Neural cell (in vitro differentiated cells): ENCODE results near the gene SIK3. TPM values are rescaled to one million over a fixed set of nuclear protein-coding genes. Genes with fewer than 3 reads are reported as not detected.

ENCODE experiments used
- H2AFZ ChIP-seq: fragments of 200-600, 300-800 bp; sonication (generic), shearing (Covaris generic); 2 replicates; pipeline ENCODE4 v1.6.0; 2014; ENCODE audit warnings: low read depth, mild to moderate bottlenecking, antibody characterized with exemption, low read length, moderate library complexity
- H3F3A ChIP-seq: fragments of 200-600 bp; shearing (Covaris generic); 2 replicates; pipeline ENCODE4 v1.6.1; 2016; ENCODE audit warnings: mild to moderate bottlenecking, moderate library complexity, mixed read lengths, antibody characterized with exemption, low read length; ENCODE audit not compliant: insufficient read depth, poor library complexity, severe bottlenecking
- H3K27ac ChIP-seq: fragments of 200-600, 300-800 bp; sonication (generic), shearing (Covaris generic); 2 replicates; pipeline ENCODE4 v1.5.1; 2014; ENCODE audit warnings: mild to moderate bottlenecking, low read length, moderate library complexity
- H3K27me3 ChIP-seq: fragments of 300-800, 200-600 bp; sonication (generic), shearing (Covaris generic); 2 replicates; pipeline ENCODE4 v1.6.0; 2014; ENCODE audit warnings: mild to moderate bottlenecking, low read depth, low read length, moderate library complexity; ENCODE audit not compliant: insufficient read depth
- H3K36me3 ChIP-seq: fragments of 300-800, 200-600 bp; sonication (generic), shearing (Covaris generic); 2 replicates; pipeline ENCODE4 v1.5.1; 2014; ENCODE audit warnings: mild to moderate bottlenecking, antibody characterized with exemption, low read length, moderate library complexity; ENCODE audit not compliant: insufficient read depth
- H3K4me2 ChIP-seq: fragments of 300-800, 200-600 bp; sonication (generic), shearing (Covaris generic); 2 replicates; pipeline ENCODE4 v1.6.0; 2014; ENCODE audit warnings: mild to moderate bottlenecking, low read length
- H3K4me3 ChIP-seq: fragments of 300-800, 200-600 bp; sonication (generic), shearing (Covaris generic); 2 replicates; pipeline ENCODE4 v1.5.1; 2014; ENCODE audit warnings: mild to moderate bottlenecking, low read length, moderate library complexity
- H3K79me2 ChIP-seq: fragments of 200-600 bp; shearing (Covaris generic); replicated peaks from 2 replicates; pipeline ENCODE4 v1.6.0; 2014; ENCODE audit warnings: mild to moderate bottlenecking, low read length, moderate library complexity; ENCODE audit not compliant: insufficient read depth
- H3K9ac ChIP-seq: fragments of 300-800, 200-600 bp; sonication (generic), shearing (Covaris generic); 2 replicates; pipeline ENCODE4 v1.6.1; 2016; ENCODE audit warnings: mild to moderate bottlenecking, low read length, mixed read lengths
- H3K9me2 ChIP-seq: fragments of 200-600 bp; shearing (Covaris generic); 2 replicates; pipeline ENCODE4 v1.6.1; 2016; ENCODE audit warnings: mild to moderate bottlenecking, low read length, mixed read lengths; ENCODE audit not compliant: insufficient read depth
- H3K9me3 ChIP-seq: fragments of 200-600, 300-800 bp; sonication (generic), shearing (Covaris generic); 2 replicates; pipeline ENCODE4 v1.6.1; 2016; ENCODE audit warnings: mild to moderate bottlenecking, mixed run types, low read length, moderate library complexity, mixed read lengths
- H4K20me1 ChIP-seq: fragments of 200-600 bp; shearing (Covaris generic); 2 replicates; pipeline ENCODE4 v1.6.1; 2016; ENCODE audit warnings: mild to moderate bottlenecking, mixed run types; ENCODE audit not compliant: insufficient read depth
- EP300 ChIP-seq: fragments of 450-650 bp; conservative IDR thresholded peaks from 2 replicates; pipeline ENCODE4 v1.6.1; 2014; ENCODE audit warnings: antibody characterized with exemption, mild to moderate bottlenecking, moderate library complexity; ENCODE audit not compliant: poor library complexity, severe bottlenecking
- EZH2 ChIP-seq: fragments of 200-600, 300-800 bp; shearing (Covaris generic), sonication (generic); IDR thresholded peaks from 2 replicates; pipeline ENCODE4 v1.6.1; 2014; ENCODE audit warnings: antibody characterized with exemption, low read length, borderline replicate concordance, mild to moderate bottlenecking; ENCODE audit not compliant: insufficient read depth, poor library complexity, severe bottlenecking
- MXI1 ChIP-seq: fragments of 450-650 bp; conservative IDR thresholded peaks from 2 replicates; pipeline ENCODE4 v1.6.1; 2014; ENCODE audit warnings: antibody characterized with exemption, mild to moderate bottlenecking; ENCODE audit not compliant: poor library complexity, severe bottlenecking
- POLR2AphosphoS5 ChIP-seq: IDR thresholded peaks from 2 replicates; pipeline ENCODE4 v1.6.1; 2012
- RAD21 ChIP-seq: fragments of 450-650 bp; conservative IDR thresholded peaks from 2 replicates; pipeline ENCODE4 v1.6.1; 2014; ENCODE audit warnings: antibody characterized with exemption, mild to moderate bottlenecking, moderate library complexity
- SMC3 ChIP-seq: fragments of 450-650 bp; conservative IDR thresholded peaks from 2 replicates; pipeline ENCODE4 v1.6.1; 2014; ENCODE audit warnings: antibody characterized with exemption, mild to moderate bottlenecking, moderate library complexity; ENCODE audit not compliant: poor library complexity
- TAF1 ChIP-seq: IDR thresholded peaks from 2 replicates; pipeline ENCODE4 v1.6.1; 2012; ENCODE audit warnings: low read depth
- polyA plus RNA-seq: library from polyadenylated mRNA; depleted of rRNA; stranded (reverse); fragments of >200 nt; gene quantifications from 2 replicates; pipeline ENCODE4 v1.2.3, GENCODE V29; 2014
- TF ChIP-seq, protein P1 (sequence below): IDR thresholded peaks from 2 replicates; pipeline ENCODE4 v1.6.1; 2012; ENCODE audit warnings: borderline replicate concordance
- TF ChIP-seq, protein P2 (sequence below): fragments of 450-650 bp; IDR thresholded peaks from 2 replicates; pipeline ENCODE4 v1.5.1; 2014; ENCODE audit warnings: antibody characterized with exemption, mild to moderate bottlenecking, moderate library complexity; ENCODE audit not compliant: poor library complexity, severe bottlenecking

SIK3 gene
- polyA plus RNA-seq, 1 donor from 2014 or later, result 11.2 TPM

GRCh38 chr11:117037975-117038350 is 60.3 kb downstream of the SIK3 start:
- H3K79me2 ChIP-seq, result peaks cover 8% of the 10 kb centered on the region
- no peaks in the 10 kb centered on the region for H4K20me1 ChIP-seq
- H3K27ac ChIP-seq, result no peak overlapping the region
- no peak overlapping the region for H3K4me2 ChIP-seq
- H3K27me3 ChIP-seq, result no peaks in the 10 kb centered on the region
- H3K4me3 ChIP-seq, result no peak overlapping the region
- H3F3A ChIP-seq, result no peaks in the 10 kb centered on the region
- TF ChIP-seq EP300 (no peak), MXI1 (no peak), SMC3 (no peak)
- TF ChIP-seq, protein P1, sequence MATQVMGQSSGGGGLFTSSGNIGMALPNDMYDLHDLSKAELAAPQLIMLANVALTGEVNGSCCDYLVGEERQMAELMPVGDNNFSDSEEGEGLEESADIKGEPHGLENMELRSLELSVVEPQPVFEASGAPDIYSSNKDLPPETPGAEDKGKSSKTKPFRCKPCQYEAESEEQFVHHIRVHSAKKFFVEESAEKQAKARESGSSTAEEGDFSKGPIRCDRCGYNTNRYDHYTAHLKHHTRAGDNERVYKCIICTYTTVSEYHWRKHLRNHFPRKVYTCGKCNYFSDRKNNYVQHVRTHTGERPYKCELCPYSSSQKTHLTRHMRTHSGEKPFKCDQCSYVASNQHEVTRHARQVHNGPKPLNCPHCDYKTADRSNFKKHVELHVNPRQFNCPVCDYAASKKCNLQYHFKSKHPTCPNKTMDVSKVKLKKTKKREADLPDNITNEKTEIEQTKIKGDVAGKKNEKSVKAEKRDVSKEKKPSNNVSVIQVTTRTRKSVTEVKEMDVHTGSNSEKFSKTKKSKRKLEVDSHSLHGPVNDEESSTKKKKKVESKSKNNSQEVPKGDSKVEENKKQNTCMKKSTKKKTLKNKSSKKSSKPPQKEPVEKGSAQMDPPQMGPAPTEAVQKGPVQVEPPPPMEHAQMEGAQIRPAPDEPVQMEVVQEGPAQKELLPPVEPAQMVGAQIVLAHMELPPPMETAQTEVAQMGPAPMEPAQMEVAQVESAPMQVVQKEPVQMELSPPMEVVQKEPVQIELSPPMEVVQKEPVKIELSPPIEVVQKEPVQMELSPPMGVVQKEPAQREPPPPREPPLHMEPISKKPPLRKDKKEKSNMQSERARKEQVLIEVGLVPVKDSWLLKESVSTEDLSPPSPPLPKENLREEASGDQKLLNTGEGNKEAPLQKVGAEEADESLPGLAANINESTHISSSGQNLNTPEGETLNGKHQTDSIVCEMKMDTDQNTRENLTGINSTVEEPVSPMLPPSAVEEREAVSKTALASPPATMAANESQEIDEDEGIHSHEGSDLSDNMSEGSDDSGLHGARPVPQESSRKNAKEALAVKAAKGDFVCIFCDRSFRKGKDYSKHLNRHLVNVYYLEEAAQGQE, result no peak
- no peaks in the 10 kb centered on the region for H3K36me3 ChIP-seq
- no peak overlapping the region for H2AFZ ChIP-seq
- H3K9me2 ChIP-seq, result no peaks in the 10 kb centered on the region
- H3K9ac ChIP-seq, result no peak overlapping the region
- no peaks in the 10 kb centered on the region for H3K9me3 ChIP-seq

- Histone ChIP-seq H2AFZ (no peak overlapping the region), H3K36me3 (no peaks in the 10 kb centered on the region), H3K27me3 (no peaks in the 10 kb centered on the region), H3K79me2 (peaks cover 8% of the 10 kb centered on the region), H4K20me1 (no peaks in the 10 kb centered on the region), H3K9ac (no peak overlapping the region), H3F3A (no peaks in the 10 kb centered on the region), H3K9me3 (no peaks in the 10 kb centered on the region), H3K4me3 (no peak overlapping the region), H3K9me2 (no peaks in the 10 kb centered on the region), H3K27ac (no peak overlapping the region), H3K4me2 (no peak overlapping the region)
- TF ChIP-seq EZH2, result no peak
- no peak for TF ChIP-seq RAD21
- no peak for TF ChIP-seq POLR2AphosphoS5
- TF ChIP-seq MXI1, result no peak
- TF ChIP-seq, protein P2, sequence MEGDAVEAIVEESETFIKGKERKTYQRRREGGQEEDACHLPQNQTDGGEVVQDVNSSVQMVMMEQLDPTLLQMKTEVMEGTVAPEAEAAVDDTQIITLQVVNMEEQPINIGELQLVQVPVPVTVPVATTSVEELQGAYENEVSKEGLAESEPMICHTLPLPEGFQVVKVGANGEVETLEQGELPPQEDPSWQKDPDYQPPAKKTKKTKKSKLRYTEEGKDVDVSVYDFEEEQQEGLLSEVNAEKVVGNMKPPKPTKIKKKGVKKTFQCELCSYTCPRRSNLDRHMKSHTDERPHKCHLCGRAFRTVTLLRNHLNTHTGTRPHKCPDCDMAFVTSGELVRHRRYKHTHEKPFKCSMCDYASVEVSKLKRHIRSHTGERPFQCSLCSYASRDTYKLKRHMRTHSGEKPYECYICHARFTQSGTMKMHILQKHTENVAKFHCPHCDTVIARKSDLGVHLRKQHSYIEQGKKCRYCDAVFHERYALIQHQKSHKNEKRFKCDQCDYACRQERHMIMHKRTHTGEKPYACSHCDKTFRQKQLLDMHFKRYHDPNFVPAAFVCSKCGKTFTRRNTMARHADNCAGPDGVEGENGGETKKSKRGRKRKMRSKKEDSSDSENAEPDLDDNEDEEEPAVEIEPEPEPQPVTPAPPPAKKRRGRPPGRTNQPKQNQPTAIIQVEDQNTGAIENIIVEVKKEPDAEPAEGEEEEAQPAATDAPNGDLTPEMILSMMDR, result no peak
These were observed 60.8 kb downstream of the SIK3 start for GRCh38 chr11:117037279-117037974.

- Histone ChIP-seq H3K4me3 (no peak overlapping the region), H3K4me2 (no peak overlapping the region), H3K79me2 (peaks cover 8% of the 10 kb centered on the region), H4K20me1 (no peaks in the 10 kb centered on the region), H3K9me3 (no peaks in the 10 kb centered on the region), H3K9ac (no peak overlapping the region), H3K27ac (no peak overlapping the region), H3F3A (no peaks in the 10 kb centered on the region), H3K9me2 (no peaks in the 10 kb centered on the region), H3K27me3 (no peaks in the 10 kb centered on the region), H2AFZ (no peak overlapping the region), H3K36me3 (no peaks in the 10 kb centered on the region)
- TF ChIP-seq, protein P2, result no peak
- no peak for TF ChIP-seq TAF1
These were observed 63.3 kb downstream of the SIK3 start for GRCh38 chr11:117034901-117035300.
